Measurements from ENCODE around the gene CAPN2.

Gene CAPN2

DNA sequence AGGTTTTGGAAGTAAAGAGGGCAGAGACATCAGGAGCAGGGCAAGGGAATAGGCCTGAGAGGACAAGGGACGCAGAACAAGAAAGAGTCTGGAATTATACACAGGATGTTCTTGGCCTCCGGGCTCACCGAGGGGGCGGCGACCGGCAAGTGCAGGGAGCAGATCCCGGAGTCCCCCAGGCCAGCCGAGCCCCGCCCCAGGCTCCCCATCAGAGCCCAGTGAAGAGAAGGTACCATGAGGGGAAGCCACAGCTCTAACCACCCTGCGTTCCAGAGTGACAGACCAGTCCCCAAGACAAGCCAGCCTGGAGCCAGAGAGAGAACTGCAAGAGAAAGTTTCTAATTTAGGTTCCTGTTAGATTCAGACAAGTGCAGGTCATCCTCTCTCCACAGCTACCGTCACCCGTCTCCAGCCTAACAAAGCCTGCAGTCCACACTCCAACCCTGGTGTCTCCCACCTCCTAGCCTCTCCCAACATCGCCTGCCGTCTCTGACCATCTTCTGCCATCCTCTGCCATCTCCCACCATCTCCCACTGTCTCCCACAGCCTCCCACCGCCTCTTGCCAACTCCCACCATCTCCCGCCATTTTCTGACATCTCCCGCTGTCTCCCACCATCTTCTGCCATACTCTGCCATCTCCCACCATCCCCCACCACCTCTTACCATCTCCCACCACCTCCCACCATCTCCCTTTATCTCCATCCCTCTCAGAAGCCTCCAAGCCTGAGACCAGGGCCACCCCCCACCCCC is 42.5 kb downstream of the CAPN2 start:
- H3K9ac ChIP-seq: no peak overlapping the region

DNA sequence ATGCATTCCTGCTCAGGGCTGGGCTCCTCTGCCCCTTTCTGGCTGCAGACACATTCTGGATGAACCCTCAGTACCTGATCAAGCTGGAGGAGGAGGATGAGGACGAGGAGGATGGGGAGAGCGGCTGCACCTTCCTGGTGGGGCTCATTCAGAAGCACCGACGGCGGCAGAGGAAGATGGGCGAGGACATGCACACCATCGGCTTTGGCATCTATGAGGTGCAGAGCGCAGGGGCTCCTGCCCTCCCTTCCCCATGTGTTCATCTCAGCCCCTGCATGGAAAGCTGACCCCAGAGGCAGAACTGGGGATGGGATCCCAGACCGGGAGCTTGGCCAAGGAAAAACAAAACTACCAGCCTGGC is 43.1 kb downstream of the CAPN2 start:
- H3K36me3 ChIP-seq (ENCODE audit: control insufficient read depth, insufficient read depth, low read length): no peaks in the 10 kb centered on the region
- H3K79me2 ChIP-seq: no peaks in the 10 kb centered on the region
- H3K4me2 ChIP-seq (ENCODE audit: low read length): no peak overlapping the region
- TF ChIP-seq, protein P1, sequence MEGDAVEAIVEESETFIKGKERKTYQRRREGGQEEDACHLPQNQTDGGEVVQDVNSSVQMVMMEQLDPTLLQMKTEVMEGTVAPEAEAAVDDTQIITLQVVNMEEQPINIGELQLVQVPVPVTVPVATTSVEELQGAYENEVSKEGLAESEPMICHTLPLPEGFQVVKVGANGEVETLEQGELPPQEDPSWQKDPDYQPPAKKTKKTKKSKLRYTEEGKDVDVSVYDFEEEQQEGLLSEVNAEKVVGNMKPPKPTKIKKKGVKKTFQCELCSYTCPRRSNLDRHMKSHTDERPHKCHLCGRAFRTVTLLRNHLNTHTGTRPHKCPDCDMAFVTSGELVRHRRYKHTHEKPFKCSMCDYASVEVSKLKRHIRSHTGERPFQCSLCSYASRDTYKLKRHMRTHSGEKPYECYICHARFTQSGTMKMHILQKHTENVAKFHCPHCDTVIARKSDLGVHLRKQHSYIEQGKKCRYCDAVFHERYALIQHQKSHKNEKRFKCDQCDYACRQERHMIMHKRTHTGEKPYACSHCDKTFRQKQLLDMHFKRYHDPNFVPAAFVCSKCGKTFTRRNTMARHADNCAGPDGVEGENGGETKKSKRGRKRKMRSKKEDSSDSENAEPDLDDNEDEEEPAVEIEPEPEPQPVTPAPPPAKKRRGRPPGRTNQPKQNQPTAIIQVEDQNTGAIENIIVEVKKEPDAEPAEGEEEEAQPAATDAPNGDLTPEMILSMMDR (IDR thresholded peaks at IDR 0.05): no peak
- H2AFZ ChIP-seq: no peak overlapping the region
- H3K27ac ChIP-seq: no peak overlapping the region
- no peak overlapping the region for H3K9ac ChIP-seq
- no peaks in the 10 kb centered on the region for H3K4me1 ChIP-seq
- no peak overlapping the region for H3K4me3 ChIP-seq (ENCODE audit: low read depth, low read length)
- no peaks in the 10 kb centered on the region for H3K9me3 ChIP-seq (ENCODE audit: control insufficient read depth, low read length)
- no peaks in the 10 kb centered on the region for H3K27me3 ChIP-seq (ENCODE audit: control insufficient read depth, insufficient read depth, low read length)

More for the DNA sequence above, 42.5 kb downstream of the CAPN2 start:
- Histone ChIP-seq H3K27ac (no peak overlapping the region), H3K9me3 (ENCODE audit: control insufficient read depth, low read length) (no peaks in the 10 kb centered on the region), H3K36me3 (ENCODE audit: control insufficient read depth, insufficient read depth, low read length) (no peaks in the 10 kb centered on the region), H3K4me1 (no peaks in the 10 kb centered on the region), H2AFZ (no peak overlapping the region), H3K4me2 (ENCODE audit: low read length) (no peak overlapping the region), H3K79me2 (no peaks in the 10 kb centered on the region), H3K4me3 (ENCODE audit: low read depth, low read length) (no peak overlapping the region), H3K27me3 (ENCODE audit: control insufficient read depth, insufficient read depth, low read length) (no peaks in the 10 kb centered on the region)
- TF ChIP-seq, protein P1 (IDR thresholded peaks at IDR 0.05): no peak

DNA sequence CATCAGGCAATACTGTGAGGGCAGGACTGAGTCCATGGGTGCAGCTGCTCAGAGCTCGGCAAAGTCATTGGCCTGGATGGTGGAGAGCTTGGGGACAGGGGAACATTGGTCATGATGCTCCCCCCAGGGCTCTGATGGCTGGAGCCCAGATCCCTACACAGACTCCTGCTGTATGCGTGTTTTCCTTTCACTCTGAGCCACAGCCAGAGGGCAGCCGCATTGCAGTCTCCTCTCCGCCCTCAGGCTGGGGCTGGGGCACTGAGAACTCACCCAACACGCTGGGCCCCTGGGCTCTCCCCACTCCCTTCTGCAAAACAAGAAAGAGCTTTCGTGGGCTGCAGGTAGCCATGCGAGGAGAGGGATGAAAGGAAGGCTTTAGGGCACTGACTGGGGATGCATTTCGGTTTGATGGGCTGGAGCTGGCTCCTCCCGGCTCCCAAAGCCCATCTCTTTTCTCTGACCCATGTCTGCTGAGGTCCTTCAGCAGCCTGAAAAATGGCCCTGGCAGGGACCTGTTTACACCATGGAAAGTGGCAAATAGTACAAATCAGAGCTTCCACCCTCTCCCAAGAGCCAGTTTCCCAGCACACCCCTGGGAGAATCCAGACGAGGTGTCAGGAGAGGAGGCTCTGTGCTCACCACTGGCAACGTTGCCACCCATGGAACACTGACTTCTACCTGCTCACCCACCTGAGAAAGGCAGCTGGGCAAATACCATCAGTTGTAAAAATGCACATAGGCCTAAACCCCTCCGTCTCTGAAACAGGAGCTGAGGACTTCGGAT is 43.8 kb downstream of the CAPN2 start:
- no peaks in the 10 kb centered on the region for H3K36me3 ChIP-seq (ENCODE audit: control insufficient read depth, insufficient read depth, low read length)
- H3K9ac ChIP-seq: no peak overlapping the region

DNA sequence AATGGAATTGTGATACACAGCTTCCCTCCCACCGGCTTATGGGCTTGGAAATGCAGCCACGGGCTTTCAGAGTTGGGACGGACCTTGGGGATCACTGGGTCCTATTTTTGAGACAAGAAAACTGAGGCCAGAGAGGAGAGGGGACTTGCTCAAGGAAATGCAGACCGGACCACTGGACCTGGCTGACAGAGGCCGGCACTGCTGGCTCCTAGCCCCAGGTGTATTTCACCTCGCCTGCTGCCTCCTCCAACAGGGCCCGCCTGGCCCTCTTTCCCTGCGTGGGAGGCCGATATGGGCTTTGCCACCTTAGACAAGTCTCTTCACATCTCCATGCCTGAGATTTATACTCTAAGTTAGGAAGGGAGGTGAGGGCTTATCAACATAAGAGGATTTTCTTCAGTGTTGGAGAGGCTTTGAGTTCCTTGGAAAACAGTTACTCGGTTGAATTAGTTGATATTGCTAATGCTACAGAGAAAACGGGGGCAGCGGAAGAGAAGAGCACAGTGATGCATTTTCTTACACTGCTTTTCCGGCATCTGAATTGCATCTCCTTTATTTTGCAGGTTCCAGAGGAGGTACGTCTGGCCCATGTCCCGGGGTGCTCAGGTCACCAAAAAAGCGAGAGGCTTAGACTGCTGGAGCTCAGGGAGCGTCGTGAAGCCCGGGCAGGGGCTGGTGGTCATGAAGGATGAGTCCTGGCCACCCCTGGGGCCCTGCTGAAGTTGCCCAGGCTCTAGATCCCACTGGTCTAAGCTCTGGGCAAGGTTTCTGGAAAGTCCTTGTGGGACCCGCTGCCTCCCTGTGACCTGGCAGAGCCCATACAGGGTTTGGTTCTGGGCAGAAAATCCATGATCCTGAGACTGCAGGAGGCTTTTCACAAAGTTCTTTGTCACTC is 44.7 kb downstream of the CAPN2 start:
- TF ChIP-seq, protein P1 (IDR thresholded peaks at IDR 0.05): no peak
- no peak overlapping the region for H3K27ac ChIP-seq
- H3K27me3 ChIP-seq (ENCODE audit: control insufficient read depth, insufficient read depth, low read length): no peaks in the 10 kb centered on the region
- no peak overlapping the region for H2AFZ ChIP-seq
- H3K79me2 ChIP-seq: no peaks in the 10 kb centered on the region
- no peak overlapping the region for H3K4me2 ChIP-seq (ENCODE audit: low read length)
- no peak overlapping the region for H3K4me3 ChIP-seq (ENCODE audit: low read depth, low read length)
- H3K9me3 ChIP-seq (ENCODE audit: control insufficient read depth, low read length): no peaks in the 10 kb centered on the region
- H3K4me1 ChIP-seq: no peaks in the 10 kb centered on the region
- H3K9ac ChIP-seq: no peak overlapping the region
- H3K36me3 ChIP-seq (ENCODE audit: control insufficient read depth, insufficient read depth, low read length): no peaks in the 10 kb centered on the region

More for the DNA sequence above, 43.8 kb downstream of the CAPN2 start:
- TF ChIP-seq, protein P1 (IDR thresholded peaks at IDR 0.05): no peak
- no peak overlapping the region for H3K4me3 ChIP-seq (ENCODE audit: low read depth, low read length)
- H3K4me2 ChIP-seq (ENCODE audit: low read length): no peak overlapping the region
- no peak overlapping the region for H3K27ac ChIP-seq
- H3K79me2 ChIP-seq: no peaks in the 10 kb centered on the region
- H3K4me1 ChIP-seq: no peaks in the 10 kb centered on the region
- H2AFZ ChIP-seq: no peak overlapping the region
- H3K9me3 ChIP-seq (ENCODE audit: control insufficient read depth, low read length): no peaks in the 10 kb centered on the region
- no peaks in the 10 kb centered on the region for H3K27me3 ChIP-seq (ENCODE audit: control insufficient read depth, insufficient read depth, low read length)

All from parathyroid adenoma (tissue), 2 donors.